ENCODE data around the gene LRP6. TPM values are rescaled to one million over a fixed set of nuclear protein-coding genes. Genes with fewer than 3 reads are reported as not detected.
"Not testable (repeated sequence)": the region's sequence is repeated elsewhere in the genome, so short reads cannot be mapped to it uniquely, and the experiment has no call there.

LRP6 gene
- total RNA-seq, 1 donor from 2014 or later, result 23.8 TPM

GRCh38 chr12:12128670-12129069 is 138.2 kb downstream of the LRP6 start:
- TF ChIP-seq CTCF (conservative IDR thresholded peaks at IDR 0.05; ENCODE audit: low read depth, low read length), result no peak
- H3K4me3 ChIP-seq (ENCODE audit: low read depth, low read length), result no peak overlapping the region
- no peak for DNase-seq (ENCODE audit: low read depth)

GRCh38 chr12:12127304-12127703 is 139.5 kb downstream of the LRP6 start:
- TF ChIP-seq CTCF (conservative IDR thresholded peaks at IDR 0.05; ENCODE audit: low read depth, low read length), result no peak
- DNase-seq (ENCODE audit: low read depth), result no peak
- no peak overlapping the region for H3K4me3 ChIP-seq (ENCODE audit: low read depth, low read length)

GRCh38 chr12:12126551-12126950 is 140.3 kb downstream of the LRP6 start:
- DNase-seq (ENCODE audit: low read depth), result no peak
- H3K4me3 ChIP-seq (ENCODE audit: low read depth, low read length), result no peak overlapping the region
- TF ChIP-seq CTCF (conservative IDR thresholded peaks at IDR 0.05; ENCODE audit: low read depth, low read length), result no peak

- DNase-seq (ENCODE audit: low read depth), result no peak
- no peak for TF ChIP-seq CTCF (conservative IDR thresholded peaks at IDR 0.05; ENCODE audit: low read depth, low read length)
These were observed 143.7 kb downstream of the LRP6 start for GRCh38 chr12:12123036-12123604.

GRCh38 chr12:12121061-12121460 is 145.8 kb downstream of the LRP6 start:
- DNase-seq (ENCODE audit: low read depth), result no peak
- TF ChIP-seq CTCF (conservative IDR thresholded peaks at IDR 0.05; ENCODE audit: low read depth, low read length), result no peak

More at GRCh38 chr12:12123036-12123604, 143.7 kb downstream of the LRP6 start:
- no peak overlapping the region for H3K4me3 ChIP-seq (ENCODE audit: low read depth, low read length)

GRCh38 chr12:12116677-12117076 is 150.2 kb downstream of the LRP6 start:
- no peak for DNase-seq (ENCODE audit: low read depth)
- TF ChIP-seq CTCF (conservative IDR thresholded peaks at IDR 0.05; ENCODE audit: low read depth, low read length), result no peak
- H3K4me3 ChIP-seq (ENCODE audit: low read depth, low read length), result no peak overlapping the region

More at GRCh38 chr12:12121061-12121460, 145.8 kb downstream of the LRP6 start:
- H3K4me3 ChIP-seq (ENCODE audit: low read depth, low read length), result no peak overlapping the region

GRCh38 chr12:12115514-12115913 is 151.3 kb downstream of the LRP6 start:
- no peak for TF ChIP-seq CTCF (conservative IDR thresholded peaks at IDR 0.05; ENCODE audit: low read depth, low read length)
- DNase-seq (ENCODE audit: low read depth), result no peak

GRCh38 chr12:12110923-12111555 is 155.8 kb downstream of the LRP6 start:
- not testable (repeated sequence) for DNase-seq (ENCODE audit: low read depth); H3K4me3 ChIP-seq (ENCODE audit: low read depth, low read length)

More at GRCh38 chr12:12115514-12115913, 151.3 kb downstream of the LRP6 start:
- H3K4me3 ChIP-seq (ENCODE audit: low read depth, low read length), result no peak overlapping the region
